HepG2 (cell line): ENCODE data around the gene DOCK1. TPM values are rescaled to one million over a fixed set of nuclear protein-coding genes. Genes with fewer than 3 reads are reported as not detected.

Experiments
- ATAC-seq: fragments of 200-7000 bp; cut with Tn5 transposase; 3 replicates; pipeline ENCODE4 v1.9.1; 2020; ENCODE audit warnings: mild to moderate bottlenecking, moderate library complexity
- BruUV-seq: library from RNA; stranded (reverse); fragments of 400-500 nt; replicated peaks from 2 replicates; lab custom pipeline; 2021; lab: Mats Ljungman, UMichigan
- CTCF ChIA-PET: fragments of 300-600 bp; formaldehyde crosslinking; extraction: SDS; loops from one replicate; lab custom pipeline; 2021; ENCODE audit warnings: low total read pairs, inconsistent platforms, low intra/inter-chr PET ratio; lab: Yijun Ruan, JAX
- POLR2A ChIA-PET: fragments of 350-600 bp; sonication (Branson Sonifier 250); formaldehyde crosslinking; loops from one replicate; lab custom pipeline; 2020; ENCODE audit warnings: antibody characterized with exemption, inconsistent platforms; lab: Yijun Ruan, JAX
- DNase-seq: peaks from one replicate; pipeline ENCODE4 v3.0.0-alpha.2; 2015; ENCODE audit warnings: low spot score
- FAIRE-seq: peaks from 3 replicates; lab custom pipeline; 2011; peaks lifted over from hg19 to GRCh38; lab: Jason Lieb, UNC
- H2AFZ ChIP-seq: one replicate; pipeline ENCODE4 v1.6.1; 2011; ENCODE audit warnings: low read length, inconsistent platforms
- H3K27ac ChIP-seq: fragments of 300-600 bp; 3 replicates; pipeline ENCODE4 v1.8.0; 2011; ENCODE audit warnings: mixed run types, mild to moderate bottlenecking, mixed read lengths, low read length, inconsistent platforms; ENCODE audit not compliant: insufficient read depth; ENCODE audit errors: extremely low read length
- H3K27me3 ChIP-seq, 2 experiments: fragments of 200-600 bp in 1 of 2; 2 replicates in 1 of 2; 3 replicates in 1 of 2; pipeline versions ENCODE4 v1.6.0 to v1.8.0; 2011; ENCODE audit warnings: low read length in 2 of 2, mild to moderate bottlenecking in 2 of 2, moderate library complexity in 2 of 2, inconsistent platforms in 1 of 2; ENCODE audit not compliant: insufficient read depth in 2 of 2, control insufficient read depth in 1 of 2
- H3K36me3 ChIP-seq, 2 experiments: fragments of 200-600 bp in 1 of 2; replicated peaks in 1 of 2; 2 replicates in 1 of 2; 3 replicates in 1 of 2; pipeline versions ENCODE4 v1.5.1 to v1.8.0; 2011; ENCODE audit warnings: low read length in 2 of 2, inconsistent platforms in 1 of 2; ENCODE audit not compliant: insufficient read depth in 2 of 2, control insufficient read depth in 1 of 2
- H3K4me1 ChIP-seq: 2 replicates; pipeline ENCODE4 v1.5.1; 2012; ENCODE audit warnings: low read length, inconsistent platforms; ENCODE audit not compliant: insufficient read depth
- H3K4me2 ChIP-seq: 2 replicates; pipeline ENCODE4 v1.6.0; 2011; ENCODE audit warnings: low read depth, low read length, inconsistent platforms
- H3K4me3 ChIP-seq, 3 experiments: fragments of 200-600 bp in 1 of 3; sonication (generic), shearing (Covaris generic) in 1 of 3; replicated peaks in 1 of 3; 2 replicates each; pipeline ENCODE4 v1.5.1; 2011 to 2016; ENCODE audit warnings: low read length in 3 of 3, inconsistent platforms in 2 of 3, low read depth in 2 of 3, mild to moderate bottlenecking in 2 of 3, control low read depth in 1 of 3, mixed read lengths in 1 of 3; ENCODE audit not compliant: insufficient read depth in 1 of 3
- H3K79me2 ChIP-seq: one replicate; pipeline ENCODE4 v1.6.1; 2011; ENCODE audit warnings: low read length, inconsistent platforms; ENCODE audit not compliant: insufficient read depth
- H3K9ac ChIP-seq: 2 replicates; pipeline ENCODE4 v1.6.0; 2011; ENCODE audit warnings: mild to moderate bottlenecking, low read depth, low read length, inconsistent platforms; ENCODE audit not compliant: insufficient read depth
- H3K9me3 ChIP-seq: 2 replicates; pipeline ENCODE4 v1.5.1; 2012; ENCODE audit warnings: mild to moderate bottlenecking, low read length
- H4K20me1 ChIP-seq: 2 replicates; pipeline ENCODE4 v1.6.0; 2011; ENCODE audit warnings: inconsistent platforms, mild to moderate bottlenecking, low read length, moderate library complexity; ENCODE audit not compliant: insufficient read depth
- EZH2 ChIP-seq: conservative IDR thresholded peaks from 2 replicates; pipeline ENCODE4 v1.6.1; 2012; ENCODE audit warnings: mild to moderate bottlenecking, low read depth, low read length, moderate library complexity
- HNRNPUL1 ChIP-seq: fragments of 200-400 bp; formaldehyde crosslinking; IDR thresholded peaks from 2 replicates; pipeline ENCODE4 v1.6.1; 2017; ENCODE audit warnings: low read depth, mild to moderate bottlenecking, low read length, moderate library complexity
- HOXA9 ChIP-seq: sonication (generic); formaldehyde crosslinking; IDR thresholded peaks from 2 replicates; pipeline ENCODE4 v1.8.1; 2022; ENCODE audit warnings: missing genetic modification reagents, mild to moderate bottlenecking, moderate library complexity, borderline replicate concordance
- MBNL3 ChIP-seq: fragments of 250-450 bp; sonication (Bioruptor Pico); conservative IDR thresholded peaks from 2 replicates; pipeline ENCODE4 v1.8.0; 2022; ENCODE audit warnings: mild to moderate bottlenecking, inconsistent platforms
- ONECUT2 ChIP-seq: sonication (generic); formaldehyde crosslinking; IDR thresholded peaks from 2 replicates; pipeline ENCODE4 v1.4.0; 2020; ENCODE audit warnings: missing genetic modification reagents
- PITX1 ChIP-seq: sonication (generic); formaldehyde crosslinking; IDR thresholded peaks from 2 replicates; pipeline ENCODE4 v1.5.1; 2020; ENCODE audit warnings: mild to moderate bottlenecking, missing genetic modification reagents
- PLRG1 ChIP-seq: fragments of 450-650 bp; conservative IDR thresholded peaks from 2 replicates; pipeline ENCODE4 v1.6.1; 2016
- PTBP1 ChIP-seq: fragments of 200-400 bp; formaldehyde crosslinking; IDR thresholded peaks from 2 replicates; pipeline ENCODE4 v1.6.1; 2018; ENCODE audit warnings: low read length, low read depth; ENCODE audit not compliant: poor library complexity, severe bottlenecking
- SETDB1 ChIP-seq: sonication (generic); formaldehyde crosslinking; IDR thresholded peaks from 2 replicates; pipeline ENCODE4 v1.5.1; 2020; ENCODE audit warnings: missing genetic modification reagents, mild to moderate bottlenecking, borderline replicate concordance
- SKI ChIP-seq: fragments of 450-650 bp; IDR thresholded peaks from one replicate; pipeline ENCODE4 v1.6.1; 2018; ENCODE audit warnings: mild to moderate bottlenecking; ENCODE audit not compliant: partially characterized antibody
- SNAI1 ChIP-seq: sonication (generic); formaldehyde crosslinking; IDR thresholded peaks from 2 replicates; pipeline ENCODE4 v1.5.0; 2020; ENCODE audit warnings: mild to moderate bottlenecking, missing genetic modification reagents, borderline replicate concordance
- SP2 ChIP-seq: sonication (generic); formaldehyde crosslinking; IDR thresholded peaks from 2 replicates; pipeline ENCODE4 v1.5.1; 2020; ENCODE audit warnings: mild to moderate bottlenecking, missing genetic modification reagents
- ZBTB39 ChIP-seq: sonication (generic); formaldehyde crosslinking; IDR thresholded peaks from 2 replicates; pipeline ENCODE4 v1.5.0; 2020; ENCODE audit warnings: missing genetic modification reagents
- ZMYM3 ChIP-seq: sonication (generic); formaldehyde crosslinking; IDR thresholded peaks from 2 replicates; pipeline ENCODE4 v1.5.1; 2020; ENCODE audit warnings: mild to moderate bottlenecking, missing genetic modification reagents
- ZNF121 ChIP-seq: sonication (generic); formaldehyde crosslinking; IDR thresholded peaks from 2 replicates; pipeline ENCODE4 v1.5.0; 2020; ENCODE audit warnings: mild to moderate bottlenecking, missing genetic modification reagents
- ZNF207 ChIP-seq: fragments of 450-650 bp; IDR thresholded peaks from 2 replicates; pipeline ENCODE4 v1.6.1; 2016; ENCODE audit warnings: antibody characterized with exemption, borderline replicate concordance
- ZNF549 ChIP-seq: sonication (generic); formaldehyde crosslinking; IDR thresholded peaks from 2 replicates; pipeline ENCODE4 v1.5.0; 2020; ENCODE audit warnings: missing genetic modification reagents
- ZNF770 ChIP-seq: sonication (generic); formaldehyde crosslinking; IDR thresholded peaks from 2 replicates; pipeline ENCODE4 v1.5.0; 2020; ENCODE audit warnings: mild to moderate bottlenecking, missing genetic modification reagents
- ZNF800 ChIP-seq: sonication (generic); formaldehyde crosslinking; IDR thresholded peaks from 2 replicates; pipeline ENCODE4 v1.4.0; 2020; ENCODE audit warnings: missing genetic modification reagents
- WGBS: methylation state at CpG from one replicate; pipeline ENCODE4 v1.1.6; 2017; ENCODE audit warnings: low lambda C conversion rate; 5-methylcytosine and 5-hydroxymethylcytosine counted together
- in situ Hi-C: cut with HindIII; loops from 2 replicates; pipeline ENCODE4 v1.10.0; 2017; ENCODE audit warnings: low pct_unique_long_range_greater_than_20kb; ENCODE audit not compliant: extremely low pct_ligation_motif_present
- intact Hi-C: fragments of 100-400 bp; cut with micrococcal nuclease; formaldehyde crosslinking; loops from one replicate; pipeline ENCODE4 v1.10.0; 2022; ENCODE audit not compliant: unreplicated experiment
- polyA plus RNA-seq, 8 experiments: library from polyadenylated mRNA; depleted of rRNA in 3 of 8; stranded (reverse) in 7 of 8; unstranded in 1 of 8; fragments of >200 nt; fragmentation: Illumina TruSeq in 4 of 8; extraction: Trizol in 4 of 8; gene quantifications; 2 replicates each; pipeline versions ENCODE4 v1.2.1 to v1.2.3, GENCODE V29; 2011 to 2016; ENCODE audit warnings: low read depth in 4 of 8, missing spikeins in 1 of 8, mixed read lengths in 1 of 8; ENCODE audit not compliant: insufficient read depth in 1 of 8
- total RNA-seq, 5 experiments: library from RNA; depleted of rRNA; stranded (reverse); fragments of >200 nt; fragmentation: Illumina TruSeq; extraction: Trizol; gene quantifications; 2 replicates each; pipeline ENCODE4 v1.2.3, GENCODE V29; 2016; ENCODE audit warnings: low read depth in 1 of 5

The DOCK1 gene
- total and polyA plus RNA-seq, 2 of the 13 experiments (the other 11 are each of a cell fraction or from before 2014, with no cell fraction given), result 8.3 to 25.5 TPM

GRCh38 chr10:127122831-127123230, 217.6 kb downstream of the DOCK1 start:
- TF ChIP-seq ZNF770 (CRISPR knock-in tag) (no peak), ZNF207 (no peak), ZNF121 (CRISPR knock-in tag) (no peak), HOXA9 (no peak), PITX1 (CRISPR knock-in tag) (no peak), ZNF549 (CRISPR knock-in tag) (no peak), SNAI1 (no peak), SETDB1 (CRISPR knock-in tag) (no peak), ZMYM3 (no peak), SP2 (CRISPR knock-in tag) (no peak), SKI (no peak), HNRNPUL1 (no peak), MBNL3 (CRISPR knock-in tag) (no peak), ZBTB39 (CRISPR knock-in tag) (no peak), PLRG1 (no peak), ONECUT2 (CRISPR knock-in tag) (no peak), PTBP1 (no peak), ZNF800 (CRISPR knock-in tag) (no peak), EZH2 (no peak)
- Histone ChIP-seq H3K4me1 (no peaks in the 10 kb centered on the region), H3K79me2 (no peaks in the 10 kb centered on the region), H3K9ac (no peak overlapping the region), H3K36me3 (peaks cover 6 to 8% of the 10 kb centered on the region in 2 experiments; a peak in 4 of 5 replicates), H3K9me3 (no peaks in the 10 kb centered on the region), H3K4me3 (no peak overlapping the region), H4K20me1 (peaks cover 5% of the 10 kb centered on the region; the same call in 1 of the 2 replicates), H3K27ac (no peak overlapping the region), H3K27me3 (no peaks in the 10 kb centered on the region), H2AFZ (no peak overlapping the region), H3K4me2 (no peak overlapping the region)
- WGBS, result 73% methylated on average over 4 of the region's 4 CpGs
- intact Hi-C loops, result no loop called here
- ATAC-seq (no peak), FAIRE-seq (no peak), DNase-seq (no peak)
- no TSS peak for BruUV-seq
- in situ Hi-C loops, result no loop called here
- CTCF ChIA-PET, result no interaction called here
- POLR2A ChIA-PET, result no interaction called here
